GM12878 (cell line): ENCODE results near the gene ATXN1. TPM values are rescaled to one million over a fixed set of nuclear protein-coding genes. Genes with fewer than 3 reads are reported as not detected.

ENCODE experiments used
- ATAC-seq: fragments of 200-7000 bp; cut with Tn5 transposase; 3 replicates; pipeline ENCODE4 v1.9.1; 2020; ENCODE audit warnings: mild to moderate bottlenecking, moderate library complexity
- BruUV-seq: library from RNA; stranded (reverse); fragments of 400-500 nt; replicated peaks from 2 replicates; lab custom pipeline; 2021; lab: Mats Ljungman, UMichigan
- CTCF ChIA-PET: fragments of 300-600 bp; sonication (Branson Sonifier 250); formaldehyde crosslinking; extraction: SDS; loops from one replicate; lab custom pipeline; 2021; ENCODE audit warnings: inconsistent platforms; lab: Yijun Ruan, JAX
- POLR2A ChIA-PET: fragments of 350-600 bp; formaldehyde crosslinking; extraction: SDS; loops from one replicate; lab custom pipeline; 2021; ENCODE audit warnings: inconsistent platforms; lab: Charles Lee
- RAD21 ChIA-PET: fragments of 300-600 bp; sonication (Branson Sonifier 250); formaldehyde crosslinking; loops from one replicate; lab custom pipeline; 2023; ENCODE audit warnings: antibody characterized with exemption; ENCODE audit not compliant: unreplicated experiment; lab: Charles Lee
- SMC1A ChIA-PET: fragments of 300-600 bp; sonication (Branson Sonifier 250); formaldehyde crosslinking; loops from one replicate; lab custom pipeline; 2023; ENCODE audit not compliant: unreplicated experiment, uncharacterized antibody; lab: Charles Lee
- DNase-seq: peaks from one replicate; pipeline ENCODE4 v3.0.0-alpha.2; 2011; ENCODE audit warnings: low read depth, low spot score
- FAIRE-seq: peaks from 3 replicates; lab custom pipeline; 2011; peaks lifted over from hg19 to GRCh38; lab: Jason Lieb, UNC
- H2AFZ ChIP-seq: 2 replicates; pipeline ENCODE4 v1.6.0; 2011; ENCODE audit warnings: low read depth, low read length, control low read depth; ENCODE audit not compliant: control insufficient read depth
- H3K27ac ChIP-seq: 2 replicates; pipeline ENCODE4 v1.5.1; 2011; ENCODE audit warnings: control low read depth; ENCODE audit not compliant: control insufficient read depth, insufficient read depth
- H3K27me3 ChIP-seq, 2 experiments: replicated peaks in 1 of 2; 2 replicates each; pipeline versions ENCODE4 v1.6.0 to v1.6.1; 2011; ENCODE audit warnings: low read length in 1 of 2; ENCODE audit not compliant: control insufficient read depth in 2 of 2, insufficient read depth in 2 of 2
- H3K36me3 ChIP-seq, 2 experiments: 2 replicates each; pipeline ENCODE4 v1.5.1; 2011; ENCODE audit warnings: low read length in 1 of 2; ENCODE audit not compliant: control insufficient read depth in 2 of 2, insufficient read depth in 2 of 2
- H3K4me1 ChIP-seq: 2 replicates; pipeline ENCODE4 v1.6.1; 2011; ENCODE audit warnings: mild to moderate bottlenecking, low read length, moderate library complexity, mixed read lengths; ENCODE audit not compliant: control insufficient read depth, insufficient read depth
- H3K4me2 ChIP-seq: 2 replicates; pipeline ENCODE4 v1.6.0; 2011; ENCODE audit warnings: control low read depth; ENCODE audit not compliant: control insufficient read depth, insufficient read depth
- H3K4me3 ChIP-seq: fragments of 200-600 bp; sonication (generic); 2 replicates; pipeline ENCODE4 v1.5.1; 2016
- H3K79me2 ChIP-seq: 2 replicates; pipeline ENCODE4 v1.6.0; 2011; ENCODE audit warnings: low read length; ENCODE audit not compliant: control insufficient read depth, insufficient read depth
- H3K9ac ChIP-seq: 2 replicates; pipeline ENCODE4 v1.8.0; 2011; ENCODE audit warnings: low read length, control low read depth, mixed read lengths; ENCODE audit not compliant: control insufficient read depth, insufficient read depth
- H3K9me3 ChIP-seq: replicated peaks from 3 replicates; pipeline ENCODE4 v1.5.1; 2011; ENCODE audit warnings: mild to moderate bottlenecking, low read length; ENCODE audit not compliant: control insufficient read depth, insufficient read depth
- H4K20me1 ChIP-seq: 2 replicates; pipeline ENCODE4 v1.6.0; 2011; ENCODE audit not compliant: control insufficient read depth, insufficient read depth
- CEBPB ChIP-seq, 2 experiments: fragments of 150-350 bp in 1 of 2; IDR thresholded peaks; 2 replicates each; pipeline ENCODE4 v1.6.1; 2012 to 2014; ENCODE audit warnings: low read depth in 2 of 2, low read length in 2 of 2, borderline replicate concordance in 1 of 2, inconsistent platforms in 1 of 2
- CHD4 ChIP-seq: fragments of 200-600 bp; sonication (generic); IDR thresholded peaks from 2 replicates; pipeline ENCODE4 v1.6.1; 2016; ENCODE audit warnings: mild to moderate bottlenecking
- E2F4 ChIP-seq: IDR thresholded peaks from 2 replicates; pipeline ENCODE4 v1.6.1; 2012; ENCODE audit warnings: low read depth, low read length, improper control_type of control experiment
- HSF1 ChIP-seq: fragments of 150-350 bp; IDR thresholded peaks from 2 replicates; pipeline ENCODE4 v1.6.1; 2014; ENCODE audit warnings: mild to moderate bottlenecking, low read depth, low read length
- JUNB ChIP-seq: IDR thresholded peaks from 2 replicates; pipeline ENCODE4 v1.6.1; 2016; ENCODE audit warnings: antibody characterized with exemption, mild to moderate bottlenecking
- NFIC ChIP-seq: IDR thresholded peaks from 2 replicates; pipeline ENCODE4 v1.6.1; 2012; ENCODE audit warnings: low read depth, mild to moderate bottlenecking, inconsistent platforms, low read length, moderate library complexity
- NFYA ChIP-seq: IDR thresholded peaks from 2 replicates; pipeline ENCODE4 v1.6.1; 2011; ENCODE audit warnings: low read depth, mild to moderate bottlenecking, low read length, improper control_type of control experiment, borderline replicate concordance
- NFYB ChIP-seq: IDR thresholded peaks from 2 replicates; pipeline ENCODE4 v1.6.1; 2011; ENCODE audit warnings: low read depth, mild to moderate bottlenecking, low read length, improper control_type of control experiment, moderate library complexity; ENCODE audit not compliant: insufficient read depth
- POLR2AphosphoS2 ChIP-seq: IDR thresholded peaks from 2 replicates; pipeline ENCODE4 v1.6.1; 2011; ENCODE audit warnings: low read depth, mild to moderate bottlenecking, low read length, improper control_type of control experiment, moderate library complexity
- SPI1 ChIP-seq: IDR thresholded peaks from 2 replicates; pipeline ENCODE4 v1.6.1; 2011; ENCODE audit warnings: low read depth, mild to moderate bottlenecking, low read length, moderate library complexity, borderline replicate concordance; ENCODE audit not compliant: insufficient read depth
- SREBF1 ChIP-seq: IDR thresholded peaks from 2 replicates; pipeline ENCODE4 v1.6.1; 2012; ENCODE audit warnings: mild to moderate bottlenecking, low read length
- TAF1 ChIP-seq: IDR thresholded peaks from 2 replicates; pipeline ENCODE4 v1.6.1; 2011; ENCODE audit warnings: mild to moderate bottlenecking, low read depth, low read length, borderline replicate concordance
- ZNF207 ChIP-seq: fragments of 450-650 bp; IDR thresholded peaks from 2 replicates; pipeline ENCODE4 v1.6.1; 2014; ENCODE audit warnings: antibody characterized with exemption, mild to moderate bottlenecking, borderline replicate concordance
- ZNF622 ChIP-seq: fragments of 450-650 bp; IDR thresholded peaks from 2 replicates; pipeline ENCODE4 v1.6.1; 2017; ENCODE audit warnings: mild to moderate bottlenecking, inconsistent platforms
- WGBS: methylation state at CpG from one replicate; pipeline ENCODE4 v1.1.6; 2016; ENCODE audit warnings: low lambda C conversion rate; ENCODE audit not compliant: insufficient replicate concordance, insufficient coverage; ENCODE audit errors: missing lambda C conversion rate; 5-methylcytosine and 5-hydroxymethylcytosine counted together
- in situ Hi-C: fragments of 300-500 bp; cut with MboI; formaldehyde crosslinking; loops from 9 replicates; pipeline ENCODE4 v1.14.3; 2018; ENCODE audit warnings: mixed read lengths
- intact Hi-C: fragments of 100-400 bp; cut with micrococcal nuclease; formaldehyde crosslinking; loops from one replicate; pipeline ENCODE4 v1.14.2; 2022; ENCODE audit not compliant: unreplicated experiment
- polyA plus RNA-seq, 11 experiments: library from polyadenylated mRNA; depleted of rRNA in 4 of 11; unstranded in 6 of 11; stranded (reverse) in 5 of 11; fragments of >200 nt; fragmentation: Nextera tagmentation in 4 of 11; fragmentation: Illumina TruSeq in 1 of 11; extraction: Ambion mirVana in 4 of 11; extraction: Trizol in 1 of 11; gene quantifications; 1 replicate in 1 of 11; 2 replicates in 10 of 11; pipeline versions ENCODE4 v1.2.1 to v1.2.3, GENCODE V29; 2011 to 2016; ENCODE audit warnings: inconsistent platforms in 2 of 11, missing spikeins in 2 of 11, low read depth in 1 of 11
- total RNA-seq, 4 experiments: library from RNA; depleted of rRNA in 3 of 4; stranded (reverse); fragments of >200 nt in 3 of 4; fragmentation: Illumina TruSeq in 1 of 4; extraction: Trizol in 1 of 4; gene quantifications; 2 replicates each; pipeline versions ENCODE4 v1.2.1 to v1.2.3, GENCODE V29; 2013 to 2021
- TF ChIP-seq, protein P1 (sequence below): fragments of 450-650 bp; IDR thresholded peaks from 2 replicates; pipeline ENCODE4 v1.6.1; 2017; ENCODE audit warnings: mild to moderate bottlenecking

Gene ATXN1
- total and polyA plus RNA-seq, 10 of the 15 experiments (the other 5 are each of a cell fraction or from before 2014, with no cell fraction given) = 12.2 to 51.2 (median 20.5) TPM

DNA sequence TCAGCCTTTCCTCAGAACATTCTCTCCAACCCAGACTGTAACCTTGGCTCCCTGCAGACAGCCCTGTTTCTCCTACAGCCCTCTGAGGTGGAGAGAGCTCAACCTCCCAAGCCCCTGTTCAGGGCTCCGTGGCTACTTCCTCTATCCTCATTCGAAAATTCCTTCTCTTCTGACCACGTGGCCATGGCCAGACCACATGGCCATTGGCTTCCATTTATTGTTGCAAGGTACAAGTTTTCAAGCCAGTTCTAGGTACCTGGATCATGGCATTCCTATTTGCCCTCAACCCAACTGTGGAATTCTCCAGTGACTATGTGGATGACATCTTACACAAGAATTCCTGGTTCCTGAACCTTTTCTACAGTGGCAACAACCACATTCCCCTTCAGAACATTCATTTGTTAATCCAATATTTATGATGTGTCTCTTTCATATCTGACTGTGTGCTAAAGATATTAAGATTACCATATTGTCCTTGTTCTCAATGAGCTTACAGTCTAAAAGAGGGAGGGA, 361.0 kb downstream of the ATXN1 start (continued):
- TF ChIP-seq E2F4 (no peak), CHD4 (no peak), NFYA (no peak), ZNF622 (no peak), TAF1 (no peak)
- TF ChIP-seq, protein P1, sequence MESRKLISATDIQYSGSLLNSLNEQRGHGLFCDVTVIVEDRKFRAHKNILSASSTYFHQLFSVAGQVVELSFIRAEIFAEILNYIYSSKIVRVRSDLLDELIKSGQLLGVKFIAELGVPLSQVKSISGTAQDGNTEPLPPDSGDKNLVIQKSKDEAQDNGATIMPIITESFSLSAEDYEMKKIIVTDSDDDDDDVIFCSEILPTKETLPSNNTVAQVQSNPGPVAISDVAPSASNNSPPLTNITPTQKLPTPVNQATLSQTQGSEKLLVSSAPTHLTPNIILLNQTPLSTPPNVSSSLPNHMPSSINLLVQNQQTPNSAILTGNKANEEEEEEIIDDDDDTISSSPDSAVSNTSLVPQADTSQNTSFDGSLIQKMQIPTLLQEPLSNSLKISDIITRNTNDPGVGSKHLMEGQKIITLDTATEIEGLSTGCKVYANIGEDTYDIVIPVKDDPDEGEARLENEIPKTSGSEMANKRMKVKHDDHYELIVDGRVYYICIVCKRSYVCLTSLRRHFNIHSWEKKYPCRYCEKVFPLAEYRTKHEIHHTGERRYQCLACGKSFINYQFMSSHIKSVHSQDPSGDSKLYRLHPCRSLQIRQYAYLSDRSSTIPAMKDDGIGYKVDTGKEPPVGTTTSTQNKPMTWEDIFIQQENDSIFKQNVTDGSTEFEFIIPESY = no peak

- DNase-seq (no peak), FAIRE-seq (no peak), ATAC-seq (no peak)
- Histone ChIP-seq H3K9ac (no peak overlapping the region), H3K36me3 (peaks cover 3% of the 10 kb centered on the region in 2 experiments; a peak in 3 of 4 replicates), H3K79me2 (no peaks in the 10 kb centered on the region; the same call in 1 of the 2 replicates), H3K27me3 (no peaks in the 10 kb centered on the region), H3K4me3 (no peak overlapping the region), H4K20me1 (no peaks in the 10 kb centered on the region), H3K4me2 (no peak overlapping the region), H3K27ac (no peak overlapping the region), H3K9me3 (no peaks in the 10 kb centered on the region), H2AFZ (no peak overlapping the region), H3K4me1 (peaks cover 4% of the 10 kb centered on the region; the same call in 1 of the 2 replicates)
- POLR2A ChIA-PET = no interaction called here
- no TSS peak for BruUV-seq
- SMC1A ChIA-PET = no interaction called here
- intact Hi-C loops = no loop called here
- CTCF ChIA-PET = interaction anchor here (0.6 kb wide), 1 partner anchor 10 kb away, joined by 3 read pairs; no protein-coding TSS in a partner anchor
- in situ Hi-C loops = no loop called here
- TF ChIP-seq JUNB = no peak
- no peak for TF ChIP-seq SPI1
- TF ChIP-seq POLR2AphosphoS2 = no peak
- TF ChIP-seq SREBF1 = no peak
- no peak for TF ChIP-seq NFYB
- TF ChIP-seq ZNF207 = no peak
- no peak for TF ChIP-seq NFIC
- TF ChIP-seq CEBPB (IDR thresholded peaks at IDR 0.05; ENCODE audit: borderline replicate concordance in 1 of 2, low read depth in 2 of 2, low read length in 2 of 2) = no peak
- no peak for TF ChIP-seq HSF1
- 95% methylated on average over 5 of the region's 5 CpGs for WGBS
- RAD21 ChIA-PET = no interaction called here
Observed at GRCh38 chr6:16399695-16400094, 361.6 kb downstream of the ATXN1 start.
